ENCODE results near the gene PCDHGA12. TPM values are rescaled to one million over a fixed set of nuclear protein-coding genes. Genes with fewer than 3 reads are reported as not detected.
"Not testable (repeated sequence)": the region's sequence is repeated elsewhere in the genome, so short reads cannot be mapped to it uniquely, and the experiment has no call there.

PCDHGA12 gene
- total RNA-seq, 1 donor from 2014 or later: 5.9 TPM

DNA sequence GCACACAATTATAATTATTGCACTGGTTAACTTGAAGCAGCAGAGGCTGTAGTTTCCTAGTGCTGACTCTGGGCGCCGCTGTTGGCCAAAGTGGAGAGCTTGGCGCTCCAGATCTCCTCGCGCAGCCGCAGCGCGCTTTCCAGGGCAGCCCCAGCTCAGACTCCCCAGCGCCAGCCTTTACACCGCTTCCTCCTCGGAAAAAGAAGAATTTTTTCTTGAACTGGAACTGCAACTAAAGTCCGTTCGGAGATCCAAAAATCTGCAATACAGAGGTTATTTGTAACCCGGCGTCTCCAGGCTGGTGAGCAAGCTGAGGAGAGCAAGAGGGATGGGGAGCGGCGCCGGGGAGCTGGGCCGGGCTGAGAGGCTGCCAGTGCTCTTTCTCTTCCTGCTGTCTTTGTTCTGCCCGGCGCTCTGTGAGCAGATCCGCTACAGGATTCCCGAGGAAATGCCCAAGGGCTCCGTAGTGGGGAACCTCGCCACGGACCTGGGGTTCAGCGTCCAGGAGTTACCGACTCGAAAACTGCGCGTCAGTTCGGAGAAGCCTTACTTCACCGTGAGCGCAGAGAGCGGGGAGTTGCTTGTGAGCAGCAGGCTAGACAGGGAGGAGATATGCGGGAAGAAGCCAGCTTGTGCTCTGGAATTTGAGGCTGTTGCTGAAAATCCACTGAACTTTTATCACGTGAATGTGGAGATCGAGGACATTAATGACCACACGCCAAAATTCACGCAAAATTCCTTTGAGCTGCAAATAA, 42.6 kb upstream of the PCDHGA12 start, which contains the start of gene PCDHGB4:
PCDHGB4 (plus strand) TSS at position 142 of the 755 bp plus-strand sequence; CDS start at position 329, 187 bp downstream.
- H3K36me3 ChIP-seq; H3K4me1 ChIP-seq; H3K27ac ChIP-seq; DNase-seq; intact Hi-C loops (cut with DNase I): not testable (repeated sequence)
- Histone ChIP-seq H3K27me3 (ENCODE audit: low read depth) (peaks cover 21% of the 10 kb centered on the region), H3K9me3 (peaks cover 84% of the 10 kb centered on the region), H3K4me3 (peak within 1 kb of the TSS; percentile 26)
- peak; percentile 78 to 93 for ATAC-seq
- TF ChIP-seq CTCF (IDR thresholded peaks at IDR 0.05): peak; percentile 37

DNA sequence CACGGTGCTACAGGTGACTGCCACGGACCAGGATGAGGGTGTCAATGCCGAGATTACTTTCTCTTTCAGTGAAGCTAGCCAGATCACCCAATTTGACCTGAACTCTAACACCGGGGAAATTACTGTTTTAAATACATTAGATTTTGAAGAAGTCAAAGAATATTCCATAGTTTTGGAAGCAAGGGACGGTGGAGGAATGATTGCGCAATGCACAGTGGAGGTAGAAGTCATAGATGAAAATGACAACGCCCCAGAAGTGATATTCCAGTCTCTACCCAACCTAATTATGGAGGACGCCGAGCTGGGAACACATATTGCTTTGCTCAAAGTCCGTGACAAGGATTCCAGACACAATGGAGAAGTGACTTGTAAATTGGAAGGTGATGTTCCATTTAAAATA, 41.6 kb upstream of the PCDHGA12 start:
- TF ChIP-seq CTCF (IDR thresholded peaks at IDR 0.05): no peak
- Histone ChIP-seq H3K27ac (no peak overlapping the region), H3K27me3 (ENCODE audit: low read depth) (peaks cover 23% of the 10 kb centered on the region), H3K36me3 (no peaks in the 10 kb centered on the region), H3K4me1 (no peaks in the 10 kb centered on the region), H3K9me3 (peaks cover 84% of the 10 kb centered on the region), H3K4me3 (no peak overlapping the region)
- intact Hi-C loops (cut with DNase I): no loop called here
- ATAC-seq (no peak), DNase-seq (no peak)

DNA sequence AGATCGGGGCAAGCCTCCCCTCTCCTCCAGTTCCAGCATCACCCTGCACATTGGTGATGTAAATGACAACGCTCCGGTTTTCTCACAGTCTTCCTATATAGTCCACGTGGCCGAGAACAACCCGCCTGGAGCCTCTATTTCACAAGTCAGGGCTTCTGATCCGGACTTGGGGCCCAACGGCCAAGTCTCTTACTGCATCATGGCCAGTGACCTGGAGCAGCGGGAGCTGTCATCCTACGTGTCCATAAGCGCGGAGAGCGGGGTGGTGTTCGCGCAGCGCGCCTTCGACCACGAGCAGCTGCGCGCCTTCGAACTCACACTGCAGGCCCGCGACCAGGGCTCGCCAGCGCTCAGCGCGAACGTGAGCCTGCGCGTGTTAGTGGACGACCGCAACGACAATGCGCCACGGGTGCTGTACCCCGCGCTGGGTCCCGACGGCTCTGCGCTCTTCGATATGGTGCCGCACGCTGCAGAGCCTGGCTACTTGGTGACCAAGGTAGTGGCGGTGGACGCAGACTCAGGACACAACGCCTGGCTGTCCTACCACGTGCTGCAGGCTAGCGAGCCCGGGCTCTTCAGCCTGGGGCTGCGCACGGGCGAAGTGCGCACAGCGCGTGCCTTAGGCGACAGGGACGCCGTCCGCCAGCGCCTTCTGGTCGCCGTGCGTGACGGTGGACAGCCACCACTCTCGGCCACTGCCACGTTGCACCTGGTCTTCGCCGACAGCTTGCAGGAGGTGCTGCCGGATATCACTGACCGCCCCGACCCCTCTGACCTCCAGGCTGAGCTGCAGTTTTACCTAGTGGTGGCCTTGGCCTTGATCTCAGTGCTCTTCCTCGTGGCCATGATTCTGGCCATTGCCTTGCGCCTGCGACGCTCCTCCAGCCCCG, 40.9 kb upstream of the PCDHGA12 start:
- DNase-seq (no peak), ATAC-seq (no peak)
- TF ChIP-seq CTCF (IDR thresholded peaks at IDR 0.05): no peak
- Histone ChIP-seq H3K27me3 (ENCODE audit: low read depth) (peaks cover 27% of the 10 kb centered on the region), H3K4me3 (no peak overlapping the region), H3K4me1 (no peaks in the 10 kb centered on the region), H3K27ac (no peak overlapping the region), H3K36me3 (no peaks in the 10 kb centered on the region), H3K9me3 (peaks cover 83% of the 10 kb centered on the region)
- intact Hi-C loops (cut with DNase I): no loop called here

GRCh38 chr5:141392429-141393198, 37.7 kb upstream of the PCDHGA12 start, which contains the start of gene PCDHGA8:
TSS of gene PCDHGA8 (plus strand) at chr5:141392633. CDS start at chr5:141392814, 181 bp downstream.
- Histone ChIP-seq H3K27ac (no peak within 1 kb of the TSS), H3K4me1 (no peaks in the 10 kb centered on the region), H3K27me3 (ENCODE audit: low read depth) (peaks cover 48% of the 10 kb centered on the region), H3K9me3 (peaks cover 77% of the 10 kb centered on the region), H3K36me3 (no peaks in the 10 kb centered on the region), H3K4me3 (no peak within 1 kb of the TSS)
- TF ChIP-seq CTCF (IDR thresholded peaks at IDR 0.05): no peak
- intact Hi-C loops (cut with DNase I): no loop called here
- ATAC-seq: no peak
- DNase-seq: no peak

DNA sequence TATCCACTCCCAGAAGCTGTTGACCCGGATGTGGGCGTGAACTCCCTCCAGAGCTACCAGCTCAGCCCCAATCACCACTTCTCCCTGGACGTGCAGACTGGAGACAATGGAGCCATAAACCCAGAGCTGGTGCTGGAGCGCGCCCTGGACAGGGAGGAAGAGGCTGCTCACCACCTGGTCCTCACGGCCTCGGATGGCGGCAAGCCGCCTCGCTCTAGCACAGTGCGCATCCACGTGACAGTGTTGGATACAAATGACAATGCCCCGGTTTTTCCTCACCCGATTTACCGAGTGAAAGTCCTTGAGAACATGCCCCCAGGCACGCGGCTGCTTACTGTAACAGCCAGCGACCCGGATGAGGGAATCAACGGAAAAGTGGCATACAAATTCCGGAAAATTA, 37.0 kb upstream of the PCDHGA12 start:
- Histone ChIP-seq H3K27me3 (ENCODE audit: low read depth) (peaks cover 48% of the 10 kb centered on the region), H3K4me1 (no peaks in the 10 kb centered on the region), H3K36me3 (no peaks in the 10 kb centered on the region), H3K27ac (no peak overlapping the region), H3K9me3 (peaks cover 79% of the 10 kb centered on the region), H3K4me3 (no peak overlapping the region)
- DNase-seq (no peak), ATAC-seq (no peak)
- TF ChIP-seq CTCF (IDR thresholded peaks at IDR 0.05): no peak
- intact Hi-C loops (cut with DNase I): no loop called here

GRCh38 chr5:141394401-141395187, 35.7 kb upstream of the PCDHGA12 start:
- H3K9me3 ChIP-seq: peaks cover 77% of the 10 kb centered on the region

More at GRCh38 chr5:141394401-141395187, 35.7 kb upstream of the PCDHGA12 start:
- H3K36me3 ChIP-seq; intact Hi-C loops (cut with DNase I); ATAC-seq; H3K4me1 ChIP-seq; H3K27ac ChIP-seq; DNase-seq; H3K4me3 ChIP-seq: not testable (repeated sequence)
- peaks cover 53% of the 10 kb centered on the region for H3K27me3 ChIP-seq (ENCODE audit: low read depth)
